Measurements from ENCODE around the gene SCN4A.
A peak's percentile ranks its signal among the peaks of the same experiment; 100 is the strongest.

Gene SCN4A

GRCh38 chr17:64006361-64007088 is 33.8 kb upstream of the SCN4A start:
- DNase-seq, result no peak
- Mint-ChIP-seq H3K27me3 (no peaks in the 10 kb centered on the region), H3K36me3 (ENCODE audit: insufficient read depth) (peaks cover 38% of the 10 kb centered on the region), H3K4me3 (no peak overlapping the region), H3K9me3 (no peaks in the 10 kb centered on the region), H3K4me1 (ENCODE audit: low read depth in 2 of 2) (peaks cover 38 to 39% of the 10 kb centered on the region in 2 donors), H3K27ac (peak overlapping the region; percentile 72 to 89)
- ATAC-seq (replicated peaks), result no peak

- Mint-ChIP-seq H3K27ac (peak overlapping the region; percentile 72 to 89), H3K9me3 (no peaks in the 10 kb centered on the region), H3K27me3 (no peaks in the 10 kb centered on the region), H3K4me1 (ENCODE audit: low read depth in 2 of 2) (peaks cover 31 to 38% of the 10 kb centered on the region in 2 donors), H3K36me3 (ENCODE audit: insufficient read depth) (peaks cover 33% of the 10 kb centered on the region), H3K4me3 (no peak overlapping the region)
- ATAC-seq (replicated peaks), result no peak
- no peak for DNase-seq
Measured at GRCh38 chr17:64005734-64006167, 33.0 kb upstream of the SCN4A start.

- peaks cover 28 to 37% of the 10 kb centered on the region in 2 donors for H3K4me1 Mint-ChIP-seq (ENCODE audit: low read depth in 2 of 2)
- H3K9me3 Mint-ChIP-seq, result no peaks in the 10 kb centered on the region
- DNase-seq (no peak), ATAC-seq (replicated peaks) (no peak)
- H3K27ac Mint-ChIP-seq, result peak overlapping the region; percentile 72 to 89
- H3K4me3 Mint-ChIP-seq, result no peak overlapping the region
- H3K36me3 Mint-ChIP-seq (ENCODE audit: insufficient read depth), result peaks cover 37% of the 10 kb centered on the region
- H3K27me3 Mint-ChIP-seq, result no peaks in the 10 kb centered on the region
Measured at GRCh38 chr17:64004903-64005733, 32.4 kb upstream of the SCN4A start.

- Mint-ChIP-seq H3K36me3 (ENCODE audit: insufficient read depth) (peaks cover 34% of the 10 kb centered on the region), H3K4me1 (ENCODE audit: low read depth in 2 of 2) (peaks cover 28 to 35% of the 10 kb centered on the region in 2 donors)
- no peak for DNase-seq
Measured at GRCh38 chr17:64004218-64004770, 31.6 kb upstream of the SCN4A start.

GRCh38 chr17:64003526-64004121 is 30.9 kb upstream of the SCN4A start:
- ATAC-seq (replicated peaks) (no peak), DNase-seq (no peak)
- Mint-ChIP-seq H3K27me3 (no peaks in the 10 kb centered on the region), H3K36me3 (ENCODE audit: insufficient read depth) (peaks cover 32% of the 10 kb centered on the region), H3K27ac (peak overlapping the region; percentile 52 to 71), H3K9me3 (no peaks in the 10 kb centered on the region), H3K4me1 (ENCODE audit: low read depth in 2 of 2) (peaks cover 29 to 36% of the 10 kb centered on the region in 2 donors), H3K4me3 (no peak overlapping the region)

More at GRCh38 chr17:64004218-64004770, 31.6 kb upstream of the SCN4A start:
- no peak for ATAC-seq (replicated peaks)
- no peaks in the 10 kb centered on the region for H3K9me3 Mint-ChIP-seq
- H3K27ac Mint-ChIP-seq, result peak overlapping the region; percentile 52 to 71
- no peak overlapping the region for H3K4me3 Mint-ChIP-seq
- no peaks in the 10 kb centered on the region for H3K27me3 Mint-ChIP-seq

GRCh38 chr17:64002658-64003525 is 30.2 kb upstream of the SCN4A start:
- H3K4me3 Mint-ChIP-seq, result no peak overlapping the region
- peaks cover 33% of the 10 kb centered on the region for H3K36me3 Mint-ChIP-seq (ENCODE audit: insufficient read depth)
- peaks cover 29 to 33% of the 10 kb centered on the region in 2 donors for H3K4me1 Mint-ChIP-seq (ENCODE audit: low read depth in 2 of 2)
- H3K27me3 Mint-ChIP-seq, result no peaks in the 10 kb centered on the region
- H3K9me3 Mint-ChIP-seq, result no peaks in the 10 kb centered on the region
- DNase-seq (no peak), ATAC-seq (replicated peaks) (no peak)
- peak overlapping the region; percentile 52 to 71 for H3K27ac Mint-ChIP-seq

GRCh38 chr17:64001763-64002529 is 29.2 kb upstream of the SCN4A start:
- Mint-ChIP-seq H3K4me3 (no peak overlapping the region), H3K27me3 (no peaks in the 10 kb centered on the region), H3K4me1 (ENCODE audit: low read depth in 2 of 2) (peaks cover 33 to 35% of the 10 kb centered on the region in 2 donors), H3K27ac (peak overlapping the region in 1 of 2 donors; percentile 73), H3K36me3 (ENCODE audit: insufficient read depth) (peaks cover 37% of the 10 kb centered on the region), H3K9me3 (no peaks in the 10 kb centered on the region)
- DNase-seq, result no peak
- no peak for ATAC-seq (replicated peaks)

- H3K36me3 Mint-ChIP-seq (ENCODE audit: insufficient read depth), result peaks cover 36% of the 10 kb centered on the region
- H3K27me3 Mint-ChIP-seq, result no peaks in the 10 kb centered on the region
- DNase-seq (no peak), ATAC-seq (replicated peaks) (no peak)
- H3K4me1 Mint-ChIP-seq (ENCODE audit: low read depth in 2 of 2), result peaks cover 37% of the 10 kb centered on the region in 2 donors
- peak overlapping the region; percentile 5 to 73 for H3K27ac Mint-ChIP-seq
- H3K9me3 Mint-ChIP-seq, result no peaks in the 10 kb centered on the region
- H3K4me3 Mint-ChIP-seq, result no peak overlapping the region
Measured at GRCh38 chr17:64001091-64001579, 28.4 kb upstream of the SCN4A start.

GRCh38 chr17:63999680-64000531 is 27.2 kb upstream of the SCN4A start:
- peaks cover 37 to 41% of the 10 kb centered on the region in 2 donors for H3K4me1 Mint-ChIP-seq (ENCODE audit: low read depth in 2 of 2)
- no peak for ATAC-seq (replicated peaks)
- peaks cover 27% of the 10 kb centered on the region for H3K36me3 Mint-ChIP-seq (ENCODE audit: insufficient read depth)
- H3K27me3 Mint-ChIP-seq, result no peaks in the 10 kb centered on the region
- peak overlapping the region; percentile 91 to 93 for H3K4me3 Mint-ChIP-seq
- no peak for DNase-seq
- H3K27ac Mint-ChIP-seq, result peak overlapping the region; percentile 65 to 73
- no peaks in the 10 kb centered on the region for H3K9me3 Mint-ChIP-seq

GRCh38 chr17:63998721-63999679 is 26.3 kb upstream of the SCN4A start:
- H3K4me3 Mint-ChIP-seq, result peak overlapping the region; percentile 91 to 93
- H3K9me3 Mint-ChIP-seq, result no peaks in the 10 kb centered on the region
- peak; percentile 64 for ATAC-seq (replicated peaks)
- H3K27ac Mint-ChIP-seq, result peak overlapping the region; percentile 74 to 93
- peaks cover 42 to 47% of the 10 kb centered on the region in 2 donors for H3K4me1 Mint-ChIP-seq (ENCODE audit: low read depth in 2 of 2)
- DNase-seq, result peak in 2 of 3 experiments; percentile 27 to 37
- peaks cover 23% of the 10 kb centered on the region for H3K36me3 Mint-ChIP-seq (ENCODE audit: insufficient read depth)
- H3K27me3 Mint-ChIP-seq, result no peaks in the 10 kb centered on the region
